Loucy (cell line): ENCODE measurements around the gene ADAM22.

Experiments used
- H2AFZ ChIP-seq: fragments of 200-600 bp; sonication (generic); 2 replicates; pipeline ENCODE4 v1.6.0; 2016; ENCODE audit warnings: antibody characterized with exemption, mild to moderate bottlenecking, low read length, moderate library complexity
- H3F3A ChIP-seq: fragments of 200-600 bp; 2 replicates; pipeline ENCODE4 v1.6.0; 2016; ENCODE audit warnings: antibody characterized with exemption, low read depth, mild to moderate bottlenecking
- H3K27me3 ChIP-seq: fragments of 200-600 bp; sonication (generic); 2 replicates; pipeline ENCODE4 v1.6.1; 2014; ENCODE audit warnings: low read length, mild to moderate bottlenecking; ENCODE audit not compliant: insufficient read depth, poor library complexity, severe bottlenecking
- H3K36me3 ChIP-seq: fragments of 200-600 bp; sonication (generic); 2 replicates; pipeline ENCODE4 v1.6.1; 2016; ENCODE audit warnings: low read length; ENCODE audit not compliant: insufficient read depth
- H3K4me1 ChIP-seq: fragments of 200-600 bp; sonication (generic); 2 replicates; pipeline ENCODE4 v1.5.1; 2014; ENCODE audit warnings: low read length, mild to moderate bottlenecking; ENCODE audit not compliant: insufficient read depth, poor library complexity, severe bottlenecking
- H3K4me2 ChIP-seq: fragments of 200-600 bp; sonication (generic); 2 replicates; pipeline ENCODE4 v1.6.0; 2014; ENCODE audit warnings: antibody characterized with exemption, low read length, low read depth, mild to moderate bottlenecking; ENCODE audit not compliant: poor library complexity, severe bottlenecking
- H3K4me3 ChIP-seq: fragments of 200-600 bp; sonication (generic); 2 replicates; pipeline ENCODE4 v1.5.1; 2014; ENCODE audit warnings: low read length, mild to moderate bottlenecking, mixed read lengths; ENCODE audit not compliant: poor library complexity, severe bottlenecking
- H3K79me2 ChIP-seq: fragments of 200-600 bp; sonication (generic); 2 replicates; pipeline ENCODE4 v1.6.1; 2014; ENCODE audit warnings: low read length; ENCODE audit not compliant: insufficient read depth
- H3K9ac ChIP-seq: fragments of 200-600 bp; sonication (generic); 2 replicates; pipeline ENCODE4 v1.6.0; 2014; ENCODE audit warnings: mild to moderate bottlenecking, low read depth, low read length, moderate library complexity; ENCODE audit not compliant: poor library complexity, severe bottlenecking
- H3K9me2 ChIP-seq: fragments of 200-600 bp; sonication (generic); replicated peaks from 2 replicates; pipeline ENCODE4 v1.6.1; 2016; ENCODE audit warnings: low read depth, low read length, mixed read lengths
- H3K9me3 ChIP-seq: fragments of 200-600 bp; sonication (generic); 2 replicates; pipeline ENCODE4 v1.6.1; 2014; ENCODE audit warnings: mild to moderate bottlenecking, antibody characterized with exemption, low read length, low read depth; ENCODE audit not compliant: insufficient read depth
- H4K20me1 ChIP-seq: fragments of 200-600 bp; sonication (generic); 2 replicates; pipeline ENCODE4 v1.6.0; 2014; ENCODE audit warnings: antibody characterized with exemption, low read length, mild to moderate bottlenecking; ENCODE audit not compliant: insufficient read depth, poor library complexity, severe bottlenecking
- EZH2phosphoT487 ChIP-seq: fragments of 200-600 bp; IDR thresholded peaks from 2 replicates; pipeline ENCODE4 v1.6.1; 2018; ENCODE audit warnings: antibody characterized with exemption, mild to moderate bottlenecking, moderate library complexity, borderline replicate concordance
- TF ChIP-seq, protein P1 (sequence below): fragments of 200-600 bp; sonication (generic); conservative IDR thresholded peaks from 2 replicates; pipeline ENCODE4 v1.5.1; 2014; ENCODE audit warnings: mild to moderate bottlenecking, antibody characterized with exemption, low read length

Gene ADAM22

GRCh38 chr7:88105231-88105630 is 171.2 kb downstream of the ADAM22 start:
- Histone ChIP-seq H3K9ac (no peak overlapping the region), H3K27me3 (no peaks in the 10 kb centered on the region), H2AFZ (no peak overlapping the region), H4K20me1 (no peaks in the 10 kb centered on the region), H3K4me3 (no peak overlapping the region), H3K4me2 (no peak overlapping the region), H3K79me2 (no peaks in the 10 kb centered on the region), H3K36me3 (no peaks in the 10 kb centered on the region; the same call in 1 of the 2 replicates), H3K4me1 (peaks cover 15% of the 10 kb centered on the region), H3K9me2 (no peaks in the 10 kb centered on the region), H3K9me3 (no peaks in the 10 kb centered on the region), H3F3A (no peaks in the 10 kb centered on the region)
- TF ChIP-seq EZH2phosphoT487 = no peak
- TF ChIP-seq, protein P1, sequence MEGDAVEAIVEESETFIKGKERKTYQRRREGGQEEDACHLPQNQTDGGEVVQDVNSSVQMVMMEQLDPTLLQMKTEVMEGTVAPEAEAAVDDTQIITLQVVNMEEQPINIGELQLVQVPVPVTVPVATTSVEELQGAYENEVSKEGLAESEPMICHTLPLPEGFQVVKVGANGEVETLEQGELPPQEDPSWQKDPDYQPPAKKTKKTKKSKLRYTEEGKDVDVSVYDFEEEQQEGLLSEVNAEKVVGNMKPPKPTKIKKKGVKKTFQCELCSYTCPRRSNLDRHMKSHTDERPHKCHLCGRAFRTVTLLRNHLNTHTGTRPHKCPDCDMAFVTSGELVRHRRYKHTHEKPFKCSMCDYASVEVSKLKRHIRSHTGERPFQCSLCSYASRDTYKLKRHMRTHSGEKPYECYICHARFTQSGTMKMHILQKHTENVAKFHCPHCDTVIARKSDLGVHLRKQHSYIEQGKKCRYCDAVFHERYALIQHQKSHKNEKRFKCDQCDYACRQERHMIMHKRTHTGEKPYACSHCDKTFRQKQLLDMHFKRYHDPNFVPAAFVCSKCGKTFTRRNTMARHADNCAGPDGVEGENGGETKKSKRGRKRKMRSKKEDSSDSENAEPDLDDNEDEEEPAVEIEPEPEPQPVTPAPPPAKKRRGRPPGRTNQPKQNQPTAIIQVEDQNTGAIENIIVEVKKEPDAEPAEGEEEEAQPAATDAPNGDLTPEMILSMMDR = no peak

- Histone ChIP-seq H3K4me2 (no peak overlapping the region), H3K4me1 (peaks cover 15% of the 10 kb centered on the region), H3K79me2 (no peaks in the 10 kb centered on the region), H3K9me3 (no peaks in the 10 kb centered on the region), H3K27me3 (no peaks in the 10 kb centered on the region), H3K4me3 (no peak overlapping the region), H4K20me1 (no peaks in the 10 kb centered on the region), H3K9me2 (no peaks in the 10 kb centered on the region), H2AFZ (no peak overlapping the region), H3K9ac (no peak overlapping the region), H3F3A (no peaks in the 10 kb centered on the region), H3K36me3 (no peaks in the 10 kb centered on the region; the same call in 1 of the 2 replicates)
- TF ChIP-seq, protein P1 = no peak
Observed at GRCh38 chr7:88106434-88106833, 172.4 kb downstream of the ADAM22 start.

GRCh38 chr7:88109612-88110011 is 175.6 kb downstream of the ADAM22 start:
- no peaks in the 10 kb centered on the region for H3K9me3 ChIP-seq
- H3F3A ChIP-seq = no peaks in the 10 kb centered on the region
- no peak overlapping the region for H3K4me2 ChIP-seq
- H3K4me3 ChIP-seq = no peak overlapping the region
- H3K4me1 ChIP-seq = peaks cover 7% of the 10 kb centered on the region
- TF ChIP-seq, protein P1 = no peak
- TF ChIP-seq EZH2phosphoT487 = no peak
- no peaks in the 10 kb centered on the region for H4K20me1 ChIP-seq
- H3K36me3 ChIP-seq = no peaks in the 10 kb centered on the region; the same call in 1 of the 2 replicates
- H3K9me2 ChIP-seq = no peaks in the 10 kb centered on the region
- H3K27me3 ChIP-seq = no peaks in the 10 kb centered on the region
- no peak overlapping the region for H2AFZ ChIP-seq
- H3K79me2 ChIP-seq = no peaks in the 10 kb centered on the region
- H3K9ac ChIP-seq = no peak overlapping the region
